ENCODE results near the gene ATF4.

Gene ATF4

GRCh38 chr22:39514373-39514973 is 5.9 kb upstream of the ATF4 start:
- Histone ChIP-seq H3K4me1 (ENCODE audit: low read length) (peaks cover 50% of the 10 kb centered on the region), H3K4me2 (ENCODE audit: low read depth, low read length) (peak overlapping the region; percentile 53), H3K4me3 (ENCODE audit: low read length) (no peak overlapping the region), H3F3A (ENCODE audit: insufficient read depth, low read length) (peaks cover 49% of the 10 kb centered on the region), H3K27ac (ENCODE audit: low read length) (peak overlapping the region; percentile 88; the same call in 1 of the 2 replicates), H2AFZ (ENCODE audit: low read length) (no peak overlapping the region), H3K27me3 (replicated peaks; ENCODE audit: insufficient read depth, low read length) (no peaks in the 10 kb centered on the region), H3K9ac (ENCODE audit: low read length) (no peak overlapping the region), H3K36me3 (replicated peaks; ENCODE audit: insufficient read depth, low read length) (peaks cover 10% of the 10 kb centered on the region), H3K79me2 (ENCODE audit: low read length) (peaks cover 87% of the 10 kb centered on the region), H3K9me2 (replicated peaks; ENCODE audit: insufficient read depth, low read length) (no peaks in the 10 kb centered on the region), H3K9me3 (replicated peaks; ENCODE audit: insufficient read depth, low read length) (no peaks in the 10 kb centered on the region), H4K20me1 (ENCODE audit: insufficient read depth, low read length) (no peaks in the 10 kb centered on the region)
- no peak for DNase-seq
- TF ChIP-seq EZH2 (optimal IDR thresholded peaks at IDR 0.05; ENCODE audit: low read depth, low read length) (no peak), CTCF (IDR thresholded peaks at IDR 0.05; ENCODE audit: low read length) (peak; percentile 72), EZH2phosphoT487 (IDR thresholded peaks at IDR 0.05; ENCODE audit: low read length) (no peak)

- Histone ChIP-seq H3K4me2 (ENCODE audit: low read depth, low read length) (peak overlapping the region; percentile 53), H3K9me3 (replicated peaks; ENCODE audit: insufficient read depth, low read length) (no peaks in the 10 kb centered on the region), H3F3A (ENCODE audit: insufficient read depth, low read length) (peaks cover 50% of the 10 kb centered on the region), H3K4me1 (ENCODE audit: low read length) (peaks cover 50% of the 10 kb centered on the region), H2AFZ (ENCODE audit: low read length) (no peak overlapping the region), H3K27ac (ENCODE audit: low read length) (peak overlapping the region; percentile 88), H3K9me2 (replicated peaks; ENCODE audit: insufficient read depth, low read length) (no peaks in the 10 kb centered on the region), H3K27me3 (replicated peaks; ENCODE audit: insufficient read depth, low read length) (no peaks in the 10 kb centered on the region), H3K36me3 (replicated peaks; ENCODE audit: insufficient read depth, low read length) (peaks cover 10% of the 10 kb centered on the region), H4K20me1 (ENCODE audit: insufficient read depth, low read length) (no peaks in the 10 kb centered on the region), H3K79me2 (ENCODE audit: low read length) (peaks cover 80% of the 10 kb centered on the region), H3K9ac (ENCODE audit: low read length) (peak overlapping the region; percentile 34), H3K4me3 (ENCODE audit: low read length) (peak overlapping the region; percentile 18; the same call in 1 of the 2 replicates)
- TF ChIP-seq CTCF (IDR thresholded peaks at IDR 0.05; ENCODE audit: low read length) (no peak), EZH2 (optimal IDR thresholded peaks at IDR 0.05; ENCODE audit: low read depth, low read length) (no peak), EZH2phosphoT487 (IDR thresholded peaks at IDR 0.05; ENCODE audit: low read length) (no peak)
- peak; percentile 22 for DNase-seq
Observed at GRCh38 chr22:39515266-39516050, 4.9 kb upstream of the ATF4 start.

GRCh38 chr22:39517470-39517869 is 2.9 kb upstream of the ATF4 start:
- H3K9me3 ChIP-seq (replicated peaks; ENCODE audit: insufficient read depth, low read length): no peaks in the 10 kb centered on the region
- H3K79me2 ChIP-seq (ENCODE audit: low read length): peaks cover 80% of the 10 kb centered on the region
- H3K9ac ChIP-seq (ENCODE audit: low read length): no peak overlapping the region
- H3K4me1 ChIP-seq (ENCODE audit: low read length): peaks cover 54% of the 10 kb centered on the region
- peaks cover 14% of the 10 kb centered on the region for H4K20me1 ChIP-seq (ENCODE audit: insufficient read depth, low read length)
- no peak overlapping the region for H3K4me3 ChIP-seq (ENCODE audit: low read length)
- peaks cover 70% of the 10 kb centered on the region for H3F3A ChIP-seq (ENCODE audit: insufficient read depth, low read length)
- H3K27me3 ChIP-seq (replicated peaks; ENCODE audit: insufficient read depth, low read length): no peaks in the 10 kb centered on the region
- H2AFZ ChIP-seq (ENCODE audit: low read length): no peak overlapping the region
- no peak for DNase-seq
- H3K36me3 ChIP-seq (replicated peaks; ENCODE audit: insufficient read depth, low read length): peaks cover 21% of the 10 kb centered on the region
- H3K27ac ChIP-seq (ENCODE audit: low read length): no peak overlapping the region
- TF ChIP-seq EZH2 (optimal IDR thresholded peaks at IDR 0.05; ENCODE audit: low read depth, low read length): no peak
- TF ChIP-seq EZH2phosphoT487 (IDR thresholded peaks at IDR 0.05; ENCODE audit: low read length): no peak
- TF ChIP-seq CTCF (IDR thresholded peaks at IDR 0.05; ENCODE audit: low read length): no peak
- no peaks in the 10 kb centered on the region for H3K9me2 ChIP-seq (replicated peaks; ENCODE audit: insufficient read depth, low read length)
- no peak overlapping the region for H3K4me2 ChIP-seq (ENCODE audit: low read depth, low read length)

Measured in MM.1S (cell line).